Fibroblast of lung (primary cell): ENCODE data around the gene KNDC1.

Source experiments
- CTCF ChIP-seq, 2 donors: IDR thresholded peaks in 1 of 2; conservative IDR thresholded peaks in 1 of 2; 1 replicate in 1 of 2; 2 replicates in 1 of 2; pipeline ENCODE4 v1.5.1; 2011 to 2012; ENCODE audit warnings: low read length in 2 of 2, control low read depth in 1 of 2, inconsistent platforms in 1 of 2, low read depth in 1 of 2, mild to moderate bottlenecking in 1 of 2
- EZH2 ChIP-seq: IDR thresholded peaks from 2 replicates; pipeline ENCODE4 v1.5.1; 2012; ENCODE audit warnings: low read length, control low read depth, mild to moderate bottlenecking; ENCODE audit errors: missing control alignments

GRCh38 chr10:133214468-133215410 is 54.7 kb downstream of the KNDC1 start:
- no peak for TF ChIP-seq CTCF (conservative IDR thresholded peaks at IDR 0.05 in 1 of 2, IDR thresholded peaks at IDR 0.05 in 1 of 2; ENCODE audit: low read depth in 1 of 2, low read length in 2 of 2)
- TF ChIP-seq EZH2 = no peak
